Heart left ventricle (tissue), 13 donors: Measurements from ENCODE around the gene PCP2.

Source experiments
- POLR2A ChIP-seq, 2 donors: fragments of 450-650 bp; IDR thresholded peaks; one replicate each; pipeline ENCODE4 v1.6.1; 2017; ENCODE audit warnings: antibody characterized with exemption in 2 of 2, mild to moderate bottlenecking in 2 of 2, moderate library complexity in 2 of 2
- TF ChIP-seq, protein P1 (sequence below), 12 donors: fragments of 200-600 bp; sonication (generic) in 4 of 12; IDR thresholded peaks; one replicate each; pipeline versions ENCODE4 v1.5.0 to v1.8.0; 2018 to 2022; ENCODE audit warnings: antibody characterized with exemption in 12 of 12, mild to moderate bottlenecking in 5 of 12
- donor health status: ischemic (EF 13 %, LVEDD 7.1; RV severe dilation, severe dysfunction).
- donor health status: DM: no; HTN: yes; CAD: no.
- donor health status: DM: no; HTN: no; CAD: no.
- donor health status: ischemic (EF 25% LVEDD 6.9; RV normal size, moderate dysfunction).
- donor health status: ischemic (EF 25% LVEDD 5.7; RV mildly dilated, moderate dysfunction).
- donor health status: ischemic (EF 35%, LVEDD 5.7; RV mildly dilated, moderate dysfunction).
- donor health status: nonischemic (EF 11% LVEDD 7.7; RV severe dilation, severe dysfunction).
- donor health status: DM: yes; HTN: yes; CAD: no.
- donor health status: PGD.
- donor health status: ischemic (EF 29% LVEDD 5.4; RV normal size, mild dysfunction).
- donor health status: nonischemic (EF 23%, LVEDD 6.1; RV moderate dilation, normal function).

DNA sequence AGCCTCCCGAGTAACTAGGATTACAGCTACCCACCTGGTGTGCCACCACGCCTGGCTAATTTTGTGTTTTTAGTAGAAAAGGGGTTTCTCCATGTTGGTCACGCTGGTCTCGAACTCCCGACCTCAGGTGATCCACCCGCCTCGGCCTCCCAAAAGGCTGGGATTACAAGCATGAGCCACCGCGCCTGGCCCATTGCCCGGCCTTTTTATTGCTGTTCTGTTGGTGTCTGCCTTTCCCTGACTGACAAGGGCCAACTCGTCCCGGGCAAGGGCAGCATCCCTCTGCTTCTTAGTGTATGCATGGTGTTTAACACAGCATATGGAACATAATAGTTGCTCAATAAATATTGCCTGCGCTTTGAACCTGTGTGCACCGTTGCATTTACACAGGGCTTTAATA lies 29.1 kb upstream of the PCP2 start:
- TF ChIP-seq, protein P1, sequence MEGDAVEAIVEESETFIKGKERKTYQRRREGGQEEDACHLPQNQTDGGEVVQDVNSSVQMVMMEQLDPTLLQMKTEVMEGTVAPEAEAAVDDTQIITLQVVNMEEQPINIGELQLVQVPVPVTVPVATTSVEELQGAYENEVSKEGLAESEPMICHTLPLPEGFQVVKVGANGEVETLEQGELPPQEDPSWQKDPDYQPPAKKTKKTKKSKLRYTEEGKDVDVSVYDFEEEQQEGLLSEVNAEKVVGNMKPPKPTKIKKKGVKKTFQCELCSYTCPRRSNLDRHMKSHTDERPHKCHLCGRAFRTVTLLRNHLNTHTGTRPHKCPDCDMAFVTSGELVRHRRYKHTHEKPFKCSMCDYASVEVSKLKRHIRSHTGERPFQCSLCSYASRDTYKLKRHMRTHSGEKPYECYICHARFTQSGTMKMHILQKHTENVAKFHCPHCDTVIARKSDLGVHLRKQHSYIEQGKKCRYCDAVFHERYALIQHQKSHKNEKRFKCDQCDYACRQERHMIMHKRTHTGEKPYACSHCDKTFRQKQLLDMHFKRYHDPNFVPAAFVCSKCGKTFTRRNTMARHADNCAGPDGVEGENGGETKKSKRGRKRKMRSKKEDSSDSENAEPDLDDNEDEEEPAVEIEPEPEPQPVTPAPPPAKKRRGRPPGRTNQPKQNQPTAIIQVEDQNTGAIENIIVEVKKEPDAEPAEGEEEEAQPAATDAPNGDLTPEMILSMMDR (IDR thresholded peaks at IDR 0.05): no peak
- no peak for TF ChIP-seq POLR2A (IDR thresholded peaks at IDR 0.05)
